ENCODE measurements around the gene MRTFB. TPM values are rescaled to one million over a fixed set of nuclear protein-coding genes. Genes with fewer than 3 reads are reported as not detected.
A peak's percentile ranks its signal among the peaks of the same experiment; 100 is the strongest.

Gene MRTFB
- total and polyA plus RNA-seq, 2 donors (not counting 3 experiments of a cell fraction or from before 2014, with no cell fraction given) = 19.6 to 49.5 TPM

- no TSS peak for BruUV-seq (replicated peaks)
- Histone ChIP-seq H2AFZ (ENCODE audit: low read depth, low read length) (peak overlapping the region; percentile 72), H3K9me1 (replicated peaks; ENCODE audit: control insufficient read depth, extremely low read depth, insufficient read depth, low read length) (no peaks in the 10 kb centered on the region), H3K4me2 (ENCODE audit: insufficient read depth, low read length) (no peak overlapping the region), H3K9ac (replicated peaks; ENCODE audit: extremely low read depth, insufficient read depth, low read length) (no peak overlapping the region), H3K79me2 (ENCODE audit: control insufficient read depth, insufficient read depth, low read length) (no peaks in the 10 kb centered on the region), H4K20me1 (replicated peaks; ENCODE audit: control insufficient read depth, extremely low read depth, insufficient read depth, low read length) (no peaks in the 10 kb centered on the region), H3K36me3 (ENCODE audit: control insufficient read depth in 2 of 2, extremely low read depth in 1 of 2, insufficient read depth in 2 of 2, low read length in 2 of 2) (no peaks in the 10 kb centered on the region), H3K4me3 (replicated peaks in 1 of 3; ENCODE audit: insufficient read depth in 1 of 3, low read depth in 1 of 3, low read length in 3 of 3) (no peak overlapping the region), H3K4me1 (ENCODE audit: control insufficient read depth, extremely low read depth, insufficient read depth, low read length) (peaks cover 5% of the 10 kb centered on the region), H3K9me3 (replicated peaks; ENCODE audit: control insufficient read depth, insufficient read depth, low read length) (no peaks in the 10 kb centered on the region), H3K27ac (ENCODE audit: insufficient read depth, low read depth, low read length) (peak overlapping the region; percentile 7), H3K27me3 (ENCODE audit: control insufficient read depth in 2 of 2, insufficient read depth in 2 of 2, low read length in 2 of 2) (no peaks in the 10 kb centered on the region)
- no peak for TF ChIP-seq POLR2A (IDR thresholded peaks at IDR 0.05; ENCODE audit: low read depth, low read length)
- no peak for TF ChIP-seq MAX (IDR thresholded peaks at IDR 0.05; ENCODE audit: insufficient read depth, insufficient read length)
- no peak for TF ChIP-seq CTCF (IDR thresholded peaks at IDR 0.05; ENCODE audit: extremely low read depth in 1 of 2, insufficient read depth in 1 of 2, low read depth in 1 of 2, low read length in 2 of 2)
- TF ChIP-seq EZH2 (IDR thresholded peaks at IDR 0.05; ENCODE audit: borderline replicate concordance, low read depth, low read length, severe bottlenecking) = no peak
- TF ChIP-seq POLR2AphosphoS5 (IDR thresholded peaks at IDR 0.05; ENCODE audit: insufficient read depth, low read depth, low read length) = no peak
- TF ChIP-seq FOS (IDR thresholded peaks at IDR 0.05; ENCODE audit: borderline replicate concordance, insufficient read depth, low read length) = no peak
- no peak for TF ChIP-seq JUN (IDR thresholded peaks at IDR 0.05; ENCODE audit: borderline replicate concordance, insufficient read depth, insufficient read length, low read depth)
- no peak for TF ChIP-seq GATA2 (IDR thresholded peaks at IDR 0.05; ENCODE audit: insufficient read depth, insufficient read length, low read depth, low read length)
- no peak for TF ChIP-seq MYC (IDR thresholded peaks at IDR 0.05; ENCODE audit: low read depth, low read length)
- ChIA-PET CTCF (interaction anchor here (1.1 to 2.6 kb wide), 2 partner anchors 313 to 357 kb away, joined by 3 to 13 read pairs; no protein-coding TSS in a partner anchor), POLR2A (interaction anchor here (0.6 kb wide), 1 partner anchor 21 kb away, joined by 5 read pairs; no protein-coding TSS in a partner anchor)
- peak; percentile 84 for FAIRE-seq
- intact Hi-C loops (cut with micrococcal nuclease) (loop anchor here (10.0 kb wide), 1 partner anchor 326 kb away; no protein-coding TSS in a partner anchor), dilution Hi-C loops (cut with MboI; ENCODE audit: extremely low pct_ligation_motif_present, low sequenced_read_pairs) (no loop called here)
- DNase-seq (ENCODE audit: low read depth, low spot score) = no peak
Observed at GRCh38 chr16:14280541-14280940, 209.4 kb downstream of the MRTFB start.

Data from endothelial cell of umbilical vein (primary cell).